Tibial nerve (tissue), 3 donors: Measurements from ENCODE around the gene NEMP1.

Experiments
- POLR2A ChIP-seq, 2 donors: fragments of 450-650 bp; IDR thresholded peaks; one replicate each; pipeline ENCODE4 v1.6.1; 2017; ENCODE audit warnings: antibody characterized with exemption in 2 of 2, mild to moderate bottlenecking in 2 of 2, moderate library complexity in 2 of 2
- TF ChIP-seq, protein P1 (sequence below), 5 experiments: fragments of 200-600 bp in 3 of 5; fragments of 450-650 bp in 2 of 5; sonication (generic) in 3 of 5; IDR thresholded peaks; one replicate each; pipeline ENCODE4 v1.5.1; 2016 to 2019; ENCODE audit warnings: antibody characterized with exemption in 5 of 5, mild to moderate bottlenecking in 3 of 5, moderate library complexity in 2 of 5

DNA sequence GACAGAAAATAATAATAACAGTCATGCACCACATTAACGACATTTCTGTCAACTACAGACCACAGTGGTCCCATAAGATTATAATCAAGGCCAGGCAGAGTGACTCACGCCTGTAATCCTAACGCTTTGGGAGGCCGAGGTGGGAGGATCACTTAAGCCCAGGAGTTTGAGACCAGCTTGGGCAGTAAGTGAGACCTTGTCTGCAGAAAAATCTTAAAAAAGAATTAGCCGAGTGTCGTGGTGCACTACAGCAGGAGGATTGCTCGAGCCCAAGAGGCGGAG is 18.9 kb upstream of the NEMP1 start:
- no peak for TF ChIP-seq POLR2A (IDR thresholded peaks at IDR 0.05)
- TF ChIP-seq, protein P1, sequence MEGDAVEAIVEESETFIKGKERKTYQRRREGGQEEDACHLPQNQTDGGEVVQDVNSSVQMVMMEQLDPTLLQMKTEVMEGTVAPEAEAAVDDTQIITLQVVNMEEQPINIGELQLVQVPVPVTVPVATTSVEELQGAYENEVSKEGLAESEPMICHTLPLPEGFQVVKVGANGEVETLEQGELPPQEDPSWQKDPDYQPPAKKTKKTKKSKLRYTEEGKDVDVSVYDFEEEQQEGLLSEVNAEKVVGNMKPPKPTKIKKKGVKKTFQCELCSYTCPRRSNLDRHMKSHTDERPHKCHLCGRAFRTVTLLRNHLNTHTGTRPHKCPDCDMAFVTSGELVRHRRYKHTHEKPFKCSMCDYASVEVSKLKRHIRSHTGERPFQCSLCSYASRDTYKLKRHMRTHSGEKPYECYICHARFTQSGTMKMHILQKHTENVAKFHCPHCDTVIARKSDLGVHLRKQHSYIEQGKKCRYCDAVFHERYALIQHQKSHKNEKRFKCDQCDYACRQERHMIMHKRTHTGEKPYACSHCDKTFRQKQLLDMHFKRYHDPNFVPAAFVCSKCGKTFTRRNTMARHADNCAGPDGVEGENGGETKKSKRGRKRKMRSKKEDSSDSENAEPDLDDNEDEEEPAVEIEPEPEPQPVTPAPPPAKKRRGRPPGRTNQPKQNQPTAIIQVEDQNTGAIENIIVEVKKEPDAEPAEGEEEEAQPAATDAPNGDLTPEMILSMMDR (IDR thresholded peaks at IDR 0.05) = no peak
